HG03439 (cell line): ENCODE data around the gene MED12L.
"Not testable (repeated sequence)": the region's sequence is repeated elsewhere in the genome, so short reads cannot be mapped to it uniquely, and the experiment has no call there.

Experiments used
- ATAC-seq: cut with Tn5 transposase; IDR thresholded peaks from one replicate; pipeline ENCODE4 v1.9.1; 2021; ENCODE audit warnings: mild to moderate bottlenecking, moderate library complexity; ENCODE audit not compliant: unreplicated experiment

The MED12L gene

DNA sequence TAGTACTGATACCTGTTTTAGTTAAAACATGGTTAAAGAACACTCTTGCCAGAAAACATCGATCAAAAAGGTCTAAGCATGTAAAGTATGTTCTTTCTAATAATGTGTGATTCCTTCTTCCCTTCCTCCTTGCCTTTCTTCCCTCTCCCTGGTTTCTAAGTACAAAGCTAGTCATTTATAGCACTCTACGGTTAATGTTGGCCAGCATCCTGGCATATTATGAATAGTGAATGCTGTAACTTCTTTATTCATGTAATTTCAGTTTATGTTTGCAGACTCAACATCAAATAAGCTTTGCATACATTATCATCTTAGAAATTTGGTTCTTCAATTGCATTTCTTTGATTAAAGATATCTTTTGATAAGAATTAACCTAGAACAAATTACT, 272.0 kb downstream of the MED12L start:
- no peak for ATAC-seq

DNA sequence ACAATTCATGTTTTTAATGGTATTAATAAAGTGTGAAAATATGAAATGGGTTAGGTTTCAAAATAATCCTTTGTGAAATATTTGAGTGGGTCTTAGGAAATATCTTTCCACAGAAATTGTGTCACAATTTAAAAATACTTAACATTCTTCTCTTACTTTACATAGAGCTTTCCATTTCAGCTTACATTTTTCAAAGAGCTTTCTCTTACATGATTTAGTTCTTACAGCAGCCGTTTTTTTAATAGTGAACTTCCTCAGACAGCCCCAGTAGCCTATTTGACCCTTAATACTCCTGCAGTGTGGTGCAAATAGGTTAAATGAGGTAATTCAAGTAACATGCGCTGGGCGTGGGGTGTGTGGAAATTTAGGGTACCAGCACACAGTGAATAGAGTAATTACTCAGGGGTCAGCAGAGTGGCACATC, 277.3 kb downstream of the MED12L start:
- no peak for ATAC-seq

GRCh38 chr3:151366993-151367392, 281.5 kb downstream of the MED12L start:
- ATAC-seq = no peak

- no peak for ATAC-seq
Measured at GRCh38 chr3:151367448-151367847, 282.0 kb downstream of the MED12L start.

DNA sequence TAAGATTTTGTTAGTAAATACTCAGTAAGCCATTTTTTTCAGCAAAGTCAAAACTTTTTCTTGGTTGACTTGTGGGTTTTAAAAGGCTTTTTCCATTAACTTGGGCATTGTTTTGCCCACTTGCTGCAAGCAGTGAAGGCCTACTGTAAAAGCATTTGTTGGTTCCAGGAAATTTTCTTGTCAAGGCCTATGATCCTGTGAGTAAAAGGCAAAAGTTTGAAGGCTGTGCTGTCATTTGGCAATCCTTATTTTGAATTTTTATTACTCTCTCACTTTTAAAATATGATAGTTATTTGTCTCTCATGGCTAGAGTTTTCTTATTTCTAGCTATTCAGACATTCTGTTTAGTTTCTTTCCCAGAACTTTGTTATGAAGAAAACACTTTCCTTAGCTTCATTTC, 286.1 kb downstream of the MED12L start:
- no peak for ATAC-seq

- ATAC-seq = no peak
Measured at GRCh38 chr3:151372063-151372820, 286.8 kb downstream of the MED12L start.

DNA sequence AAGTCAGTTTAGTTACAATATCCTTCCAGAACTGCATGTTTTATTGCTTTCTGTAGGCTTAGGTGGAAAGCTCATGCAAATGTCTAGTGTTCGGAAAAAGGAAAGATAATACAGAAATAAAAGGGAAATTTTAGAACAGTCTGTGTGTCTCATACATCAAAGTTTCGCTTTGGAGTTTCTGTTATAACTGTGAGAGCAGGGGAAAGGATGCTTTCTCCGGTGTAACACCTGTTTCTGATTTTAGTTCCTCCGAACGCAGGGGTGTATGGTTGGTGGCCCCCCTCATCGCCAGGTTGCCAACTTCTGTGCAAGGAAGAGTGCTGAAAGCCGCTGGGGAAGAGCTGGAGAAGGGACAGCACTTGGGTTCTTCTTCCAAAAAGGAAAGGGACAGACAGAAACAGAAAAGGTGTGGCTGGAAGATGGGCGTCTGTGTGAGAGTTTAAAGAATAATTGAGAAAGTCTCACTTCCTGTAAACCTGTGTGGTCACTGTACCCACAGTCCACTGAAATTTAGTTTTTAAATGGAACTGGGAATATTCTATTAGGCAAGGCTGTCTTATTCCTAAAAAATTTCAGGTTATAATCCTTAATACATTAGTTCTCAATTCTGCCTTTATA, 292.4 kb downstream of the MED12L start:
- peak; percentile 40 for ATAC-seq

GRCh38 chr3:151379083-151379734, 293.7 kb downstream of the MED12L start:
- no peak for ATAC-seq

DNA sequence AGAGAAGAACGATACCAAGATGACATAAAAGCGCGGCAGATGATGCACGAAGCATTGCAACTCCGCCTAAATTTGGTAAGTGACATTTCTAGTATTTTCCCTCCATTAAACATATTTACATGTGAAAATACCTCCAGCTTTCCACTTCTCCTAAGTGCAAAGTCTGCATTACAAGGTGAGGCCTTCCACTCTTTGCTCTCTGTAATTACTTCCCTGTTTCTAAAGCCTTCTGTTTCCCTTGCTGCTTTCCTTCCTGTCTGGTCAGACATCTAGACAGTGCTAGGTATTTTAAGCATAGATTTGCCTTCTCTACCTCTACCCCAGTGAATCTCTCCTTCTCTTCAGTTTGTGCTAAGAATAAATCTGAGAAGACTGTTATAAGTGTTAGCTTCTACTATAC, 297.2 kb downstream of the MED12L start:
- no peak for ATAC-seq

DNA sequence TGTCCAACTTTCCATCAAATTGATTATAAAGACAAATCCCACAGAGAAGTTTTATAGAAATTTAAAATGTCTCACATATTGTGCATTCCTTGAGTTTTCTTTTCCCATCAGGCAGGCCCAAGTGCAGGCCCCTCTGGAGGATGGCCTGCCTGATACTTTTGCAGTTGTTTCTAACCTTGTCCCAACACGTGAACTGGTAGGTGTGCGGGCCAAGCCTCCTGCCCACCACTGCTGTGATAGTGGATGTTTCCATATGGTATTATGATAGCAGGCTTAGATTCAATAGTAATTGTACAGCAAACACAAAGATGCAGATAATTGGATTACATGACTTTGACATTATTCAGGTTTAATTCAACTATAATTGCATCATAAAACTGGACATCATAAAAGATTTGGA, 297.6 kb downstream of the MED12L start:
- no peak for ATAC-seq

DNA sequence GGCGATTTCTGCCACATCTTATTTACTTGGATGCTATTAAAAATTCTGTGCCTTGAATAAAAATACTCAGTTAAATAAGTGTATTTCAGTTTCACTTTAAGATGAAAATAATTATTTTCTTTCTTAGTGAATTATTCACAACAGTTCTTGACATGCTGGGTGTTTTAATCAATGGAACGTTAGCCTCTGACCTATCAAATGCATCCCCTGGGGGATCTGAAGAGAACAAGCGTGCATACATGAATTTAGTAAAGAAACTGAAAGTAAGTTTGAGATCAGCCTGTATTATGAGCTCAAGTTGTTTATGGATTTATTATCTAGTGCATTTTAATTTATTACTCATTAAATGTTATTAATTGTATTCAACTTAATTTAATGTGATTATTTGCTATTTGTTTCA, 298.5 kb downstream of the MED12L start:
- ATAC-seq = peak; percentile 39

GRCh38 chr3:151384741-151385174, 299.3 kb downstream of the MED12L start, which contains the start of gene P2RY12:
TSS of gene P2RY12 (minus strand) at chr3:151384753. CDS start at chr3:151338845, 45,908 bp downstream.
- ATAC-seq = no peak

DNA sequence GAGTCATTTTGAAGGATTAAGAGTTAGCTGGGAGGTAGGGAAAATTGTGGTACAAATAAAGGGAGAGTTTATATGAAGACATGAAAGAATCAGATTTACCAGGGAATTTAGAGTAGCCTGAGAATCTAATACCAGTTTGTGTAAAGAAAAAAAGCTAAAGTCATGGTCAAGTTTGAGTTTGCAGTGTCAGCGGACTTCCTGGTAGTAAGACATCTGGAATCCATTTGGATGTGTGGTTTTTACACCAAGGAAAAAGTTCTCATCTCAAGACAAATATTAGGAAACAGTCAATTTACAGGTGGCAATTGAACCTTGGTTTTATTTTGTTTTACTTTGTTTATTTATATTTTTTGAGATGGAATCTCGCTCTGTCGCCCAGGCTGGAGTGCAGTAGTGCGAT, 300.6 kb downstream of the MED12L start:
- no peak for ATAC-seq

- ATAC-seq = no peak
Measured at GRCh38 chr3:151387432-151387831, 302.0 kb downstream of the MED12L start.

- no peak for ATAC-seq
Measured at GRCh38 chr3:151387842-151388241, 302.4 kb downstream of the MED12L start.

GRCh38 chr3:151391720-151392119, 306.3 kb downstream of the MED12L start:
- ATAC-seq = no peak

DNA sequence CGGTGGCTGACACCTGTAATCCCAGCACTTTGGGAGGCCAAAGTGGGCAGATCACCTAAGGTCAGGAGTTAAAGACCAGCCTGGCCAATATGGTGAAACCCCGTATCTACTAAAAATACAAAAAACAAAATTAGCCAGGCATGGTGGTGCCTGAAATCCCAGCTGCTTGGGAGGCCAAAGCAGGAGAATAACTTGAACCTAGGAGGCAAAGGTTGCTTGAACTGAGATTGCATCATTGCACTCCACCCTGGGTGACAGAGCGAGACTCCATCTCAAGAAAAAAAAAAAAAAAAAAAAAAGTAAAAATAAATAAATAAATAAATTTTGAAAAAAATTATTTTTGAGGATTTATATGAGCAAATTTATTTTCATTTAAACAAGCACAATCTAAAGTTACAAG, 306.7 kb downstream of the MED12L start:
- ATAC-seq = not testable (repeated sequence)

DNA sequence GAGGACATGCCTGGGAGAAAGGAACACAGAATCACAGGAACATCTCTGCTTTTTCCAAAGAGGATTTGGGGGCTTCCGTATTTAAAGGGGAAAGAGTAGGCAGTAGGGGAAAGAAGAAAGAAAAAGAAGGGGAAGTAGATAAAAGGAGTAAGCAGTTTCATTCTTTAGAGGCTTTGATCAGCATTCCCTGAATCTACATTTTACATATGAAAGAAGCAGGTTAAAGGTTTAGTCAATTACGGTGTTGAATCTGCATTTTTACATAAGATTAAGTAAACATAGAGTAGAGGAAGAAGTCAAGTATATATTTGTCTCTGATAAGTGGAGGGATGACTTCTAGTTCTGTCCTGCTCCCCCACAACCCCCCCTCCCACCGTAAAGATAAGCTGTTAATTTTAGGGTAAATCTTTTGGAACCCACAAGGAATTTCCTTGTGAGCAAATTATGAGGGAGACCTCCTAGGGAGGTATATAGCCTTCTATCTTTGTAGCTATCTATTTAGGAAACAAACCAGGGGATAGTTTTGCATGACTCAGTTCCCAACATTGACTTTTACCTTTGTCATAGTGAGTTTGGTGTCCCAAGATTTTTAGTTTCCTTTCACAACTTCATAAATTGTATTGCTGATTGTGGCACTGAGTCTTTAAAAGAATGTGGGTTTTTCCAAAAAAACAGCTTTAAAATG, 307.8 kb downstream of the MED12L start:
- no peak for ATAC-seq

GRCh38 chr3:151393941-151394340, 308.5 kb downstream of the MED12L start:
- ATAC-seq = no peak

- ATAC-seq = no peak
Measured at GRCh38 chr3:151394611-151395010, 309.1 kb downstream of the MED12L start.

GRCh38 chr3:151395806-151396205, 310.3 kb downstream of the MED12L start:
- no peak for ATAC-seq
